ENCODE results near the gene PCNA. TPM values are rescaled to one million over a fixed set of nuclear protein-coding genes. Genes with fewer than 3 reads are reported as not detected.

The PCNA gene
- total RNA-seq, 4 donors from 2014 or later, result 43.0 to 112 (median 59.6) TPM

- intact Hi-C loops (cut with DNase I; ENCODE audit: low total_unique reads), result no loop called here
- no peak for DNase-seq
- H3K4me3 ChIP-seq, result no peak overlapping the region
- no peak for TF ChIP-seq CTCF (IDR thresholded peaks at IDR 0.05)
- H3K36me3 ChIP-seq, result no peaks in the 10 kb centered on the region
- peak overlapping the region in 1 of 2 donors; percentile 23 for H3K27ac ChIP-seq
- no peaks in the 10 kb centered on the region for H3K9me3 ChIP-seq
- H3K4me1 ChIP-seq, result peaks cover 0 to 10% of the 10 kb centered on the region in 2 donors
- no peaks in the 10 kb centered on the region for H3K27me3 ChIP-seq
Measured at GRCh38 chr20:5146871-5147592, 27.3 kb upstream of the PCNA start.

- Histone ChIP-seq H3K27ac (no peak overlapping the region), H3K36me3 (no peaks in the 10 kb centered on the region), H3K4me1 (peaks cover 0 to 10% of the 10 kb centered on the region in 2 donors), H3K9me3 (no peaks in the 10 kb centered on the region), H3K27me3 (no peaks in the 10 kb centered on the region), H3K4me3 (no peak overlapping the region)
- TF ChIP-seq POLR2A (IDR thresholded peaks at IDR 0.05) (no peak), CTCF (IDR thresholded peaks at IDR 0.05) (no peak)
- DNase-seq, result no peak
- intact Hi-C loops (cut with DNase I; ENCODE audit: low total_unique reads), result no loop called here
Measured at GRCh38 chr20:5146099-5146668, 26.4 kb upstream of the PCNA start.

- DNase-seq, result no peak
- Histone ChIP-seq H3K4me3 (no peak overlapping the region), H3K27me3 (no peaks in the 10 kb centered on the region), H3K4me1 (peaks cover 0 to 6% of the 10 kb centered on the region in 2 donors), H3K36me3 (no peaks in the 10 kb centered on the region), H3K27ac (no peak overlapping the region), H3K9me3 (no peaks in the 10 kb centered on the region)
- TF ChIP-seq POLR2A (IDR thresholded peaks at IDR 0.05), result no peak
- TF ChIP-seq CTCF (IDR thresholded peaks at IDR 0.05), result no peak
- intact Hi-C loops (cut with DNase I; ENCODE audit: low total_unique reads), result no loop called here
Measured at GRCh38 chr20:5145365-5146098, 25.8 kb upstream of the PCNA start.

- Histone ChIP-seq H3K9me3 (no peaks in the 10 kb centered on the region), H3K4me1 (no peaks in the 10 kb centered on the region)
Measured at GRCh38 chr20:5143851-5144250, 24.1 kb upstream of the PCNA start.

More at GRCh38 chr20:5143851-5144250, 24.1 kb upstream of the PCNA start:
- intact Hi-C loops (cut with DNase I; ENCODE audit: low total_unique reads), result no loop called here
- H3K27me3 ChIP-seq, result no peaks in the 10 kb centered on the region
- no peak overlapping the region for H3K27ac ChIP-seq
- TF ChIP-seq POLR2A (IDR thresholded peaks at IDR 0.05), result no peak
- TF ChIP-seq CTCF (IDR thresholded peaks at IDR 0.05), result no peak
- DNase-seq, result no peak
- no peaks in the 10 kb centered on the region for H3K36me3 ChIP-seq
- H3K4me3 ChIP-seq, result no peak overlapping the region

Measured in uterus (tissue), 4 donors.